CD14-positive monocyte (primary cell): ENCODE measurements around the gene MAFF. TPM values are rescaled to one million over a fixed set of nuclear protein-coding genes. Genes with fewer than 3 reads are reported as not detected.

Experiments used
- DNase-seq, 3 donors: peaks; one replicate each; pipeline ENCODE4 v3.0.0-alpha.2; 2011 to 2022
- H2AFZ ChIP-seq: 2 replicates; pipeline ENCODE4 v1.6.0; 2012; ENCODE audit warnings: mild to moderate bottlenecking, low read depth, low read length, inconsistent platforms; ENCODE audit not compliant: insufficient read depth, poor library complexity, severe bottlenecking
- H3K27ac ChIP-seq, 2 donors: 1 replicate in 1 of 2; 2 replicates in 1 of 2; pipeline ENCODE4 v1.5.1; 2012 to 2013; ENCODE audit warnings: low read length in 2 of 2, control low read depth in 1 of 2, inconsistent platforms in 1 of 2, low read depth in 1 of 2, mild to moderate bottlenecking in 1 of 2
- H3K27me3 ChIP-seq, 2 donors: one replicate each; pipeline versions ENCODE4 v1.6.0 to v1.6.1; 2011 to 2013; ENCODE audit warnings: low read length in 2 of 2; ENCODE audit not compliant: control insufficient read depth in 2 of 2, insufficient read depth in 2 of 2
- H3K36me3 ChIP-seq, 2 donors: replicated peaks in 1 of 2; 1 replicate in 1 of 2; 2 replicates in 1 of 2; pipeline versions ENCODE4 v1.5.1 to v1.6.1; 2012 to 2013; ENCODE audit warnings: low read length in 2 of 2, control low read depth in 1 of 2, inconsistent platforms in 1 of 2, mild to moderate bottlenecking in 1 of 2; ENCODE audit not compliant: insufficient read depth in 2 of 2, control insufficient read depth in 1 of 2
- H3K4me1 ChIP-seq, 2 donors: 1 replicate in 1 of 2; 2 replicates in 1 of 2; pipeline versions ENCODE4 v1.5.1 to v1.6.1; 2012 to 2013; ENCODE audit warnings: low read length in 2 of 2, control low read depth in 1 of 2, inconsistent platforms in 1 of 2, mild to moderate bottlenecking in 1 of 2, moderate library complexity in 1 of 2; ENCODE audit not compliant: insufficient read depth in 2 of 2, control insufficient read depth in 1 of 2
- H3K4me2 ChIP-seq: replicated peaks from 2 replicates; pipeline ENCODE3; 2012; ENCODE audit warnings: low read length, moderate library complexity, mild to moderate bottlenecking; ENCODE audit not compliant: poor library complexity, severe bottlenecking; ENCODE audit errors: extremely low read depth
- H3K4me3 ChIP-seq, 3 experiments: fragments of 200-600 bp in 1 of 3; sonication (generic) in 1 of 3; replicated peaks in 1 of 3; 1 replicate in 2 of 3; 2 replicates in 1 of 3; pipeline ENCODE4 v1.5.1; 2011 to 2013; ENCODE audit warnings: low read length in 3 of 3, mild to moderate bottlenecking in 3 of 3, control low read depth in 2 of 3, low read depth in 2 of 3, inconsistent platforms in 1 of 3, moderate library complexity in 1 of 3
- H3K79me2 ChIP-seq: 2 replicates; pipeline ENCODE4 v1.6.0; 2012; ENCODE audit warnings: mild to moderate bottlenecking, control low read depth, inconsistent platforms, low read length, moderate library complexity; ENCODE audit not compliant: insufficient read depth
- H3K9ac ChIP-seq: 2 replicates; pipeline ENCODE4 v1.6.0; 2017; ENCODE audit warnings: low read length, mild to moderate bottlenecking; ENCODE audit not compliant: insufficient read depth, poor library complexity, severe bottlenecking
- H3K9me3 ChIP-seq, 2 donors: replicated peaks in 1 of 2; 1 replicate in 1 of 2; 2 replicates in 1 of 2; pipeline versions ENCODE4 v1.5.1 to v1.6.1; 2012 to 2013; ENCODE audit warnings: low read length in 2 of 2, control low read depth in 1 of 2; ENCODE audit not compliant: control insufficient read depth in 1 of 2, insufficient read depth in 1 of 2
- H4K20me1 ChIP-seq: 2 replicates; pipeline ENCODE4 v1.6.0; 2012; ENCODE audit warnings: mild to moderate bottlenecking, low read length, control low read depth, moderate library complexity; ENCODE audit not compliant: insufficient read depth
- H3K27ac Mint-ChIP-seq, 7 donors: one replicate each; pipeline ENCODE4 v1.8.0; 2020; ENCODE audit warnings: mild to moderate bottlenecking in 7 of 7, mixed read lengths in 7 of 7, moderate library complexity in 6 of 7, inconsistent platforms in 2 of 7
- H3K27me3 Mint-ChIP-seq, 3 donors: one replicate each; pipeline ENCODE4 v1.8.0; 2021 to 2022; ENCODE audit warnings: low read depth in 3 of 3, mild to moderate bottlenecking in 3 of 3, mixed read lengths in 3 of 3, moderate library complexity in 3 of 3, inconsistent platforms in 1 of 3
- H3K36me3 Mint-ChIP-seq, 2 donors: one replicate each; pipeline ENCODE4 v1.8.0; 2020; ENCODE audit warnings: mixed read lengths in 2 of 2, inconsistent platforms in 1 of 2, mild to moderate bottlenecking in 1 of 2
- H3K4me1 Mint-ChIP-seq: one replicate; pipeline ENCODE4 v1.8.0; 2020; ENCODE audit warnings: mild to moderate bottlenecking, mixed read lengths
- H3K4me3 Mint-ChIP-seq, 2 donors: one replicate each; pipeline ENCODE4 v1.8.0; 2020; ENCODE audit warnings: mild to moderate bottlenecking in 2 of 2, mixed read lengths in 2 of 2, moderate library complexity in 1 of 2
- H3K9me3 Mint-ChIP-seq, 7 donors: one replicate each; pipeline ENCODE4 v1.8.0; 2020 to 2022; ENCODE audit warnings: mixed read lengths in 7 of 7, mild to moderate bottlenecking in 6 of 7, moderate library complexity in 6 of 7, inconsistent platforms in 2 of 7
- CTCF ChIP-seq: fragments of 200-600 bp; IDR thresholded peaks from one replicate; pipeline ENCODE4 v1.8.0; 2022; ENCODE audit warnings: antibody characterized with exemption, mild to moderate bottlenecking
- WGBS: methylation state at CpG from one replicate; pipeline ENCODE4 v1.1.5; 2013; ENCODE audit warnings: missing lambda C conversion rate; ENCODE audit not compliant: insufficient coverage; 5-methylcytosine and 5-hydroxymethylcytosine counted together
- intact Hi-C, 2 donors: fragments of 100-400 bp; cut with micrococcal nuclease; formaldehyde crosslinking; loops; one replicate each; pipeline versions ENCODE4 v1.15.0 to v1.15.1; 2023
- polyA plus RNA-seq, 3 donors: library from polyadenylated mRNA; depleted of rRNA in 1 of 3; unstranded in 2 of 3; stranded (reverse) in 1 of 3; fragments of 300-500 nt in 2 of 3; fragments of >200 nt in 1 of 3; fragmentation: Illumina TruSeq in 2 of 3; gene quantifications; 1 replicate in 2 of 3; 2 replicates in 1 of 3; pipeline ENCODE4 v1.2.3, GENCODE V29; 2012 to 2021

MAFF gene
- polyA plus RNA-seq, 3 donors = 1.5 to 67.3 (median 2.0) TPM

DNA sequence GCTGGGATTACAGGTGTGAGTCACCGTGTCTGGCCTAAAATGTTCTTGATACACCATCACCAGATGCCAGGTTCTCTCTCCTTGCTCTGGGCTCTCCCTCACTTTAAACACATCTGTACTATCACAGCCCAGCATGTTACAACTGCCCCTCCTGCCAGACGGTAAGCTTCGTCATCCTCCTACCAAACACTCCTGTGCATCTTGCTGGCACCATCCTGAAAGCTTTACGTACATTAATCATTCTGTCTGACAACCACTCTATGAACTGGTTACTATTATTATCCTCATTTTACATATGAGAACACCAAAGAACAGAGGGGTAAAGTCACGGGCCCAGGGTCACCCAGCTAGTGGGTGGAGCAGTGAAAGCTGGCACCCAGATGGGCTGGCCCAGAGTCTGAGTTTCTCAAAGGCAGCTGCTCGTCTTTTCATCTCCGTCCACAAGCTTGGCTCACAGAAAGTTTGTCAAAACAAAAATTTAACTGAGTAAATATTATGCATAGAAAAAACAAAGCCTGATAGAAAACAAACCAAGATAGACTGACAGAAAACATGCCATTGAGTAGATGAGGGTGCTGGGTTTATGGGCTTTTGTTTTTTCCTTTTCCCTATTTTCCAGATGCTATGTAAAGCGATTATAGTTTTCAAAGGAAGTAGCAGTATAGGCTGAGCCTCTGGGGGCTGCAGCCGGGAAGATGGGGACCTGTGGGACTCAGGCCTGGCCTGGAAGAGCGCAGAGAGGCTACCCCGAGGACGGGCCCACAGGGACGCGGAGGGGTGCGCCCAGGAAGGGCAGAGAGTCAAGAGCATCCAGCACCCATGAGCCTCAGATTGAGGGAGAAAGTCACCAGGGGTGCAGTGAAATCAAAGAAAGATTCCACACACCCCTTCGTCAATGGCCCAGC, 29.6 kb upstream of the MAFF start:
- H3K79me2 ChIP-seq = no peaks in the 10 kb centered on the region
- DNase-seq = no peak
- H3K4me1 ChIP-seq = peaks cover 22 to 26% of the 10 kb centered on the region in 2 donors
- peaks cover 11% of the 10 kb centered on the region in 2 donors for H3K36me3 Mint-ChIP-seq
- no peak overlapping the region for H3K4me3 ChIP-seq
- peaks cover 25% of the 10 kb centered on the region for H3K4me1 Mint-ChIP-seq
- no peaks in the 10 kb centered on the region for H3K36me3 ChIP-seq
- no peaks in the 10 kb centered on the region for H3K27me3 ChIP-seq
- TF ChIP-seq CTCF = no peak
- 82% methylated on average over 11 of the region's 16 CpGs for WGBS
- no peak overlapping the region for H3K27ac Mint-ChIP-seq
- intact Hi-C loops = no loop called here
- no peak overlapping the region for H2AFZ ChIP-seq
- peaks cover 1 to 6% (median 3%) of the 10 kb centered on the region in 3 donors for H3K27me3 Mint-ChIP-seq
- H4K20me1 ChIP-seq = no peaks in the 10 kb centered on the region
- no peaks in the 10 kb centered on the region for H3K9me3 ChIP-seq
- H3K4me3 Mint-ChIP-seq = no peak overlapping the region
- no peak overlapping the region for H3K9ac ChIP-seq
- H3K9me3 Mint-ChIP-seq = no peaks in the 10 kb centered on the region
- H3K27ac ChIP-seq = no peak overlapping the region
- no peak overlapping the region for H3K4me2 ChIP-seq

GRCh38 chr22:38172832-38173640, 28.8 kb upstream of the MAFF start:
- no peak overlapping the region for H3K9ac ChIP-seq
- H3K4me1 Mint-ChIP-seq = peaks cover 26% of the 10 kb centered on the region
- peaks cover 2 to 7% (median 3%) of the 10 kb centered on the region in 3 donors for H3K27me3 Mint-ChIP-seq
- WGBS = 28% methylated on average over 9 of the region's 16 CpGs
- DNase-seq = peak; percentile 62 to 82 (median 77)
- no peaks in the 10 kb centered on the region for H3K79me2 ChIP-seq
- H3K4me3 ChIP-seq = no peak overlapping the region
- TF ChIP-seq CTCF = no peak
- no peak overlapping the region for H3K27ac ChIP-seq
- H3K4me3 Mint-ChIP-seq = no peak overlapping the region
- H3K36me3 ChIP-seq = no peaks in the 10 kb centered on the region
- H3K27ac Mint-ChIP-seq = no peak overlapping the region
- intact Hi-C loops = no loop called here
- H2AFZ ChIP-seq = no peak overlapping the region
- no peaks in the 10 kb centered on the region for H3K27me3 ChIP-seq
- H4K20me1 ChIP-seq = no peaks in the 10 kb centered on the region
- H3K4me2 ChIP-seq = no peak overlapping the region
- H3K9me3 Mint-ChIP-seq = no peaks in the 10 kb centered on the region
- no peaks in the 10 kb centered on the region for H3K9me3 ChIP-seq
- H3K4me1 ChIP-seq = peaks cover 22 to 27% of the 10 kb centered on the region in 2 donors
- H3K36me3 Mint-ChIP-seq = peaks cover 7 to 8% of the 10 kb centered on the region in 2 donors
